Adrenal gland (tissue), 5 donors: Measurements from ENCODE around the gene DOCK1.

Experiments
- POLR2A ChIP-seq, 2 donors: fragments of 450-650 bp; IDR thresholded peaks; one replicate each; pipeline ENCODE4 v1.6.1; 2017; ENCODE audit warnings: antibody characterized with exemption in 2 of 2, mild to moderate bottlenecking in 2 of 2, moderate library complexity in 1 of 2
- TF ChIP-seq, protein P1 (sequence below), 6 experiments: fragments of 450-650 bp in 4 of 6; fragments of 200-600 bp in 2 of 6; sonication (generic) in 1 of 6; IDR thresholded peaks; 1 replicate in 5 of 6; 2 replicates in 1 of 6; pipeline versions ENCODE4 v1.5.1 to v1.8.0; 2016 to 2021; ENCODE audit warnings: antibody characterized with exemption in 6 of 6, mild to moderate bottlenecking in 2 of 6, moderate library complexity in 1 of 6
- donor health status: DM: no; HTN: no; CAD: no.

GRCh38 chr10:127228195-127228787 is 323.1 kb downstream of the DOCK1 start:
- no peak for TF ChIP-seq POLR2A (IDR thresholded peaks at IDR 0.05)
- TF ChIP-seq, protein P1, sequence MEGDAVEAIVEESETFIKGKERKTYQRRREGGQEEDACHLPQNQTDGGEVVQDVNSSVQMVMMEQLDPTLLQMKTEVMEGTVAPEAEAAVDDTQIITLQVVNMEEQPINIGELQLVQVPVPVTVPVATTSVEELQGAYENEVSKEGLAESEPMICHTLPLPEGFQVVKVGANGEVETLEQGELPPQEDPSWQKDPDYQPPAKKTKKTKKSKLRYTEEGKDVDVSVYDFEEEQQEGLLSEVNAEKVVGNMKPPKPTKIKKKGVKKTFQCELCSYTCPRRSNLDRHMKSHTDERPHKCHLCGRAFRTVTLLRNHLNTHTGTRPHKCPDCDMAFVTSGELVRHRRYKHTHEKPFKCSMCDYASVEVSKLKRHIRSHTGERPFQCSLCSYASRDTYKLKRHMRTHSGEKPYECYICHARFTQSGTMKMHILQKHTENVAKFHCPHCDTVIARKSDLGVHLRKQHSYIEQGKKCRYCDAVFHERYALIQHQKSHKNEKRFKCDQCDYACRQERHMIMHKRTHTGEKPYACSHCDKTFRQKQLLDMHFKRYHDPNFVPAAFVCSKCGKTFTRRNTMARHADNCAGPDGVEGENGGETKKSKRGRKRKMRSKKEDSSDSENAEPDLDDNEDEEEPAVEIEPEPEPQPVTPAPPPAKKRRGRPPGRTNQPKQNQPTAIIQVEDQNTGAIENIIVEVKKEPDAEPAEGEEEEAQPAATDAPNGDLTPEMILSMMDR (IDR thresholded peaks at IDR 0.05), result no peak
